Brain pericyte (primary cell): ENCODE data around the gene LEMD2.

Source experiments
- DNase-seq: peaks from one replicate; pipeline ENCODE4 v3.0.0-alpha.2; 2012; ENCODE audit warnings: low read depth, low spot score

Gene LEMD2

DNA sequence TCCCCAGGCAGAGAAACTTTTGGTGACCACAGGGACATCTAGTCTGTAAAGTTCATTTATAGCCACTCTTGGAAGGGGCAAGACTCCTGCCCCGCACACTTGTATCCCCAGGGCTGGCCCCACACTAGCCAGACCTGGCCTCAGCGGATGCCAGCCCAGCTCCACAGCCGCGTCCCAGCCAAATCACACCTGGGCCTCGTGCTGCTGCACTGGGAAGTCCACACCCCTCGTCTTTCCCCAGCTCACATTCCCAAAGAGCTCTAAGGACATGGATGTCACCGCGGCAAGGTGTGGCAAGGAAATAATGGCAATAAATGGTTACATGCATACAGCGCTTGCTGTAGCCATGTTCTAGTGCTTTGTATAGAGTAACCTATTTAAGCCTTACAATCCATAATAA is 50.8 kb downstream of the LEMD2 start:
- DNase-seq: no peak

DNA sequence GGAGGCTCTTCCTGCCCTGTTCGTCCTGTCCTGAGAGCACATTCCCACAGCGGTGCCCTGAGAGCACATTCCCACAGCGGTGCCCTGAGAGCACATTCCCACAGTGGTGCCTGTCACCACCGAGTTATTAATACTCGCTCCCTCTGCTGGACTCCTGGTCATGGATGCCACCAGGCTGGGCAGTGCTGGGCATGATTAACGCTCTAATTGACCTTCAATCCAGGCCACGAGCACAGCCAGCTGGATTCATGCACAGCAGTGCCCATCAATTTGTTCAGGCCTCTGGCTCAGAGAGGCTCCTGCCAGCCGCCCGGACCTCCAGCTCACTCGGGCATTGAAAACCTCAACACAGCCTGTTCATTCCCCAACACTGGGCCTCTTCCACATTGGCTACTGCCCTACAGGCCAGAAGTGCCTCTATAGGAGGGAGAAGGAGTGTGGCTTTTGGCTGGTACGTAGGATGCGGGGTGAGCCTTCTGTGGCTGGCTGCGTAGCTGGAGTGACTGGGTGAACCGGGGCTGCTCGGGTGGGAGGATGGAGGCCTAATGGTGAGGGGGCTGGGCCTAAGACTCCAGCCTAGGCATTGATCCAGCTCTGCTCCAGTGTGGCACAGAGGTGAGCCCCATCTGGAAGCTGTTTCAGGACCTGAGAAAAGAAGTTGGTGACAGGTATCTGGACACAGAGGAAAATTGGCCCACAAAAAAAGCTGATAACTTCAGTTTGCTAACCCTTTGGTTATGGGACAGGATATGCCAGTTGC is 51.5 kb downstream of the LEMD2 start:
- DNase-seq: no peak

DNA sequence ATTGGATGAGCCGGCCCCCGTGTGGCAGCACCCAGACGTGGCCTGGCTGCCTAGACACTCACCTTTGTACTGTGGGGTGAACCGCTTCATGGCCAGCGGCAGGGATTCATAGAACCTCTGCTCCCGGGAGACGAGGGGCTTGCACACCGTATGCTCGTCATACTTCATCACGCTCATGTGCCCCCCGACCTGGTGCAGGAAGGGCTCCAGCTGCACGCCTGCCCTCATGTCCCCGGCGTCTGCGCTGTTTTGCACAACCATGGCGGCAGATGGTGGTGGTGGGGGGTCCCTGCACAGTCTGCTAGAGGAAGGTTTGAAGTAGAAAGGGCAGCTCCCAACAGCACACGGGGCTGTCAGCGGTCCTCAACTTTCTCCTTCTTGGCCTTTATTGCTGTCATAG is 53.7 kb downstream of the LEMD2 start:
- no peak for DNase-seq

DNA sequence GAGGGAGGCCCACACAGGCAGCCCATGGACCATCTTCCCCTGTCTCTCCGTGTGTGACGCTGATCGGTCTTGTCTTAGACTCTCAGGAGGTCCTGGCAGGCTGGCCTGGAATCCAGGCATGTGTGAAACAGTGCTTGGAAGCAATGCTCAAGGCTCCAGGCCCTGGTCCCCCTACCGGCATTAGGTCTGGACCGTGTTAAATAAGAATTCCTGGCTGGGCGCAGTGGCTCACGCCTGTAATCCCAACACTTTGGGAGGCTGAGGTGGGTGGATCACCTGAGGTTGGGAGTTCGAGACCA is 55.3 kb downstream of the LEMD2 start:
- no peak for DNase-seq

DNA sequence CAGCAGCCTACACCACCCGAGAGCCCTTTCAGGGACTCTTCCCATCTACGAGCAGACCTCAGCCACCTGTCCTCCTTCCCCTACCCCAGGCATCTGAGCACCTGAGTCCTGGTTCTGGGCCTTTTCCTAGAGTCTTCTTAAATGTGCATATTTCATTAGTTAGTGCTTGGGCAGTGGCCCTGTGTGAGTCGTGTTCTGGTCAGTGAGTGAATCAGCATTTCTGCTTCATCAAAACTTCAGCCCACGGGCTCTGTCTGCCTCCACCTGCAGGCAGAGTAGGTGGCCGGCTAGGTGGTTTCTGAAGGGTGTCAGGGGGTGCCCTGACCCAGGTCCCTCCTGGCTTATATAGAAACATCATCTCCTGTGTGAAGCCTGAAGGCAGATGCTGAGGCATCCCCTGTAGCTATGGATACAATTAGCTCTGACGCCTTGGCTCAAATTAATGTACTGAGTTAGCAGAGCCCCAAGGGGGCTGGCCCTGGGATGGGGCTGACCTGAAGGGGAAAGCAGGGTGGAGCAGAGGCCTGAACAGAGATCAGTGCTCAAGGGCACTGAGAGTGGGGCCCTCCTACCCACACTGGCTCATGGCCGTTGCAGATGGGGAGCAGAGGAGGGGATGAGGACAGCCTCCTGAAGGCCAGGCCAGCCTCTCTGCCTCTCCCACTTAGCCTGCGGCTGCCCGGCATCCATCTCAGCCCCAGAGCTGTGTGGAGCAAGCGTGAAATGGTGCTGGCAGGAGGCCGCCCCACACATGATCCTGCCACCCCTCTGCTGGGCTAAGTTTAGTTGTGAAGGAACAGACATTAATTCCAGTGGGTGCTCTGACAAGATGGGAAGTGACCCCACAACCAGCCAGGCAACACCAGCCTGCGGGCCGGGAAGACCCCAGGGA is 55.9 kb downstream of the LEMD2 start:
- DNase-seq: no peak

DNA sequence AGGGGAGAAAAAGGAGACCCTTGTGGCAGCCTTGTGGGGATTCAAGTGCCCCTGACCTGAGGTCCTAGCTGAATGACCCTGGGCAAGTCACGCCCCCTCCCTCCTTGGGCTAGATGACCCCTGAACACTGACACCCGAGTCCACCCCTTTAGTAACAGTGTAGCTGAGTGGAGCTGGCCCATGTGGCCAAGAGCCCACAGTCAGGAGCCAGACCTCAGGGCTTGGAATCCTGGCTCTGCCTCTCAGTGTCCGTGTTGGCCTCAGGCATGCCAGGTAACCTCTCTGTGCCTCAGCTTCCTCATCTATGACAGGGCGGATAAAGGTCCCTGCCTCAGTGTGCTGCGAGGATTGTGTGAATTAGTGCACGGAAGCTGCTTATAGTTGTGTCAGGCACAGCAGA is 56.5 kb downstream of the LEMD2 start:
- no peak for DNase-seq

DNA sequence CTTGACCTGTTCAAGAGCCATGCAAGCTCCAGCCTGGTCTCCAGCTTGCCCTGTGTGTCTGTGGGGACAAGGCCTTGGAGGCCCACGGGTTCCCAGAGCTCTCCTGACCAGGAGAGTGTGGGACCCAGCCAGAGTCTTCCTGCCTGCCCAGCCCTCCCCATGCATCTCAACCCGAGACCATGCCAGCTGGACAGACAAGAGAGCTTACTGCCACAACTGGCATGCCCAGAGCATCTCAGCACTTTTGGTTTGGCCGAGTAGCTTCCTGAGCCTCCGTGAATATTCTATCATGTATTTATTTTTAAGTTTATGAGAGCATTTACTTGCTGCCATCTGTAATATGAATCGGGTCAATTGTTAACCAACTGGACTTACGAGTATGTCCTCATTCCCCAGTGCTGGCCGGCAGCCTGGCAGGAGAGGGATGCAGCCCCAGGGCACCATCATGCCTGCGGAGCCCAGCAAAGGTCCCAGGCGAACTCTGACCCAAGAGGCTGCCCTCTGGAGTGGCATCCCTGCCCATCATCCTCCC is 57.1 kb downstream of the LEMD2 start:
- DNase-seq: no peak

DNA sequence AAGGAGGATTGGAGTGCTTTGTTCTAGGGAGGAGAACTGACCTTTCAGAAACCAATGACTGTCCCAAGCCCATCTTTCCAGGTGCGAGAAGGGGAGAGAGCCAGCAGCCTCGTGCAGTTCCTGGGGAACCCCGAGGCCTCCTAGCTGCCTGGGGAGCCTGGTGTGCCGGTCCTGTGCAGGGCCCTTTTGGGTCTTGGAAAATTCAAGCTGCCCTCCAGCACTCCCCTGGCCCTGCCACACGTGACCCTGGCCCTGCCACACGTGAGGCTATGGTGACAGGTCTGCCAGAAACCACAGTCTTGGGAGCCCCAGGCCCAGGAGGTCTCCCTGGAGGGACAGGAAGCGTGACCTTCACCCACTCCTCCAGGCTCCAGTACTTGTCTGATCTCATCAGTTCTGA is 57.9 kb downstream of the LEMD2 start:
- no peak for DNase-seq

DNA sequence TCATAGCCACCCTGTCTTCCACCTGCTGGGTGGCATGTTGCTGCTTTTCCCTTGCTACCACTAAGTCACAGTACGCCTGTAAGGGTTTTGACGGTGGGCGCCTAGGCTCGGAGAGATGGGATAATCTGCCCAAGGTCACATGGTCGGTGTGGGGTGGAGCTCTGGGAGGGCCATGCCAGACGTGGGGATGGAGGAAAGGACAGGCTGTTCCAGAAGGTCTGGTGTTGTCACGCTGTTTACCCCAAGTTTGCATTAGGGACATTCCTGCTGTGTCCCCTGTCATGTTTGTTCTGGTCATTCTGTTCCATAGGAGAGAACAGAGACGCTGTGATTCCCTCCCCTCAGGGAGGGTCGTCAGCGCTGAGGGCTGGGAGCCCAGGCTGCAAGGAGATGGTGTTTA is 58.3 kb downstream of the LEMD2 start:
- no peak for DNase-seq

DNA sequence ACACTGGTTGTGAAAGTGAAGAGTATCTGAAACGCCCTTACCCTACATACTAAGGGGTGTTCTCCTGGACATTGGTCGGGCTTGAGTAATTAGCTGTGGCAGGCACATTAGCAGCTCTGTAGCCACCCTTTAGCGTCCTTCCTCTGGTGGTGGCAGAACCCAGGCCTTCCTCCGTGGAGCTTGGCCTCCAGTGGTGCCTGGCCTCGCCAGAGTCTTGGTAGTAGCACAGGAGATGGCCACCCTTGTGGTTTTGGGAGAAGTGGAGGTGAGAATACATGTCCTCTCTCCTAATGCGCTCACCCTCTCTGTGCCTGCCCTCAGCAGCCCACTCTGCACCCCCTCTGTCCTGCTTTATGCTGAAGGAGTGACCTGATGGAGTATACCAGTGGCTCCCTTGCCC is 59.9 kb downstream of the LEMD2 start:
- DNase-seq: no peak

DNA sequence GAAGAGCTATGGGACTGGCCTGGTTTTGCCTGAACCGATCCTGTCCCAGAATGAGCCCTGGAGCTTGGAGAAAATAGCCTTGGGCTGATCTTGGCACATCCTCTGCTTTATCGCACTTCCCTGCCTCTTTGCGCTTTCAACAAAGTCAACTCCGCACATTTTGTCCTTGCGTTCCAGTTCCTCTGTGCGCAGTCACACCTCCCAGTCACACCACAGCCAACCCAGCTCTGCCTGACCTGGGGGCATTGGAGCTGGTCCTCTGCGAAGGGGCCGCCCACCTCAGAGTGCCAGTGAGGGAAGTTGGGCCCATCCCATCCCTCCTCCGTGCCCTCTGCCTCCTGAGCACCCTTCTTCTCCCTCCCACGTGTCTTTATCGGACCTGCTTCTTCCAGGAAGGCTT is 60.5 kb downstream of the LEMD2 start:
- DNase-seq: no peak

DNA sequence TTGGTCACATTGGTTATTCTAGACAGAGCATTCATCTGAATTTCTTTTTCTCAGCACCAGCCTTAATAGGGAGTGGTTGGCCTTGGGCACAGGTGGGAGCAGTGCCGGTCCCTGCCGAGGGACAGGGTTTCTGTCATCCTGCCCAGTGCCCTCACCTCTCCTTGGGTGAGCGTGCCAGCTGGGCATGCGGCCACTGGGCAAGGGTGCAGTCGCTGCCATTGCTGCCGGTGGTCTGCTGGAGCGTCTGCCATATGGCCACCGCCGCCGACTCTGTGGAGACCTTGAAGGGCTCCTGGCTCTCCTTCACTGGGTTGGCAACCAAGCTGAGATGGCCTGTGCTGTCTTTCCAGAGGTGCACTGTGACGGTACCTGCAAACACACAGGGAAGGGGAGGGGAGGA is 61.0 kb downstream of the LEMD2 start:
- no peak for DNase-seq

DNA sequence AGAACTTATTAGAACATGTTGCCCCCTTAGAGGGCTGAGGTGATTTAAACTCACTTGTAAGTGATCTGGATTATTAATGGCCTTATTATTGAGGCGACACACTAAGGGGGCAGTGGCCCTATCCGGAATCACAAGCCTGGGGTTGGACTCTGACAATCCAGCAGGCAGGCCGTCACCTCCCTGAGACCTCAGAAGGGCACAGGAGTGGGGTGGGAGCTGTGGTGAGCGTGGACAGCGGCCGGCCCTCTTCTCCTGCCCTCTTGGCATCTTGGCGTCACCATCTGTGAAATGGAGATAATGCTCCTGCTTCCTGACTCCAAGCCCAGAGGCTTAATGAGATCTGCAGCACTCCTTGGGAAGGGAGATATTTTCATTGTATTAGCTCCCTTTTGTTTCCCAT is 61.8 kb downstream of the LEMD2 start:
- no peak for DNase-seq

DNA sequence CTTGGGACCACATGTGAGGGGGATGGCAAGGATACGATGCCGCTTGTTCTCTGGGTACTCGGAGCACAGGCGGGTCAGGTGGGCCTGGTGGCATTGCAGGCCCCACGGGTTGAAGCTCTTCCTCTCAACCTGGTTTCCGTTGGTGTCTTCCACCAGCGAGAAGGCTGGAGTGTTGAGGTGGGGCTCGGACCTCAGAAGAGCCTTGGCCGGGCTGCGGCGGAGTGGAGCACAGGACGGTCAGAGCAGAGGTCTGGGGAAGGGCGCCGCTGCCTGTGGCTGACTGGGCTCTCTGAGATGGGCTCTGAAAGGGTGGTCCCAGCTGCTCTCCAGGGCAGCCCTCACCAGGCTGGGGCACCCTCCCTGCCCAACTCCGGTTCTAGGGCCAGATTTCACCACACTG is 62.2 kb downstream of the LEMD2 start:
- no peak for DNase-seq

DNA sequence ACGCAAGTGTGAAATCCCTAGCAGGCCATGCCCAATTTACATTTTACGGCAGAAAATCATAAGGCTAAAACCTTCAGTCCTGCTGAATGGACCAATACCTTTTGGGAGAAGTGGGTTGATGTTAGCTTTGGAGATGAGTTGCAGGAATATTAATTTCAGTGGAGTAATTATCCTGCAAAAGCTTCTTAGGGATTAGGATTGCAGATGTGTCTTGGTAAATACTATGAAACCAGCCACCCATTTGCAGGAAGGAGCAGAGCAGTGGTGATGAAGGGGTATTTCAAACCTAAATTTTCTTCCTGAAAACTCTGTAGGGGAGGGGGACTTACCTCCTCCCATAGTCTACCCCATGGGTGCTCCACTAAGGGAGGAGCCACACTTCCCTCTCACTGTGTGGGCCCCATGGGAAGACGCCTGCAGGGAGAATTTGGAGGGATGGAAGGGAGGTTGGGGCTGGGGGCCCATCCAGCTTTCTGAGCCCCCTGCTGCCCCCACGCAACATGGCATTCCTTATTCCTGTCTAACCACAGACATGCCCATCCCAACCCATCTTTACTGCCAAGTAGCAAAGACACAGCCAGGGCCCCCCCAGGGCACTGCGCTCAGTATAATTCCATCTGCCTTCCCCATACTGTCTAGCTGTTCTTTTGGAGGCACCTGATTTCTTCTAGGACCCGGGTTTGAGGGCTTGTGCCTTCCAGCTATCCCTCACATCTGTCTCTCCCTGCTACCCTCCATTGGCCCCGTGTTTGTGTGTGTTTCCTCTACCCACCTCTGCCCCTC is 62.8 kb downstream of the LEMD2 start:
- no peak for DNase-seq

DNA sequence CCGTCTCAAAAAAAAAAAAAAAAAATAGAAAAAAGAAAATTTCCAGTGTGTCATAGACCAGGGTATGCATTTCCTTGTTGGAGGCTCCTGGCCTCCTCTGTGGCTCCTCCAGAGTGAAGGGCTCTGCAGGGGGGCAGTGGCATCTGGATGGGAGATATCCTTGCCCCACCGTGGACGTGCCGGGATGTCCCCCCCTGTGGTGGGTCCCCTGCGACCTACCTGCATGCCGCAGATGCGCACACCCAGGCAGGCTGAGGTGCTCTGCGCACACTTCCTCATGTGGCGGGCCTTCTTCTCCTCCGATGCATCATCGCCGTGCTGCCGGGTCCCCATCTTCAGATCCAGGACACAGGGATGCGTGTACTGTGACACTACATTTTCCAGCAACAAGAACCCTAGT is 63.7 kb downstream of the LEMD2 start:
- DNase-seq: no peak

DNA sequence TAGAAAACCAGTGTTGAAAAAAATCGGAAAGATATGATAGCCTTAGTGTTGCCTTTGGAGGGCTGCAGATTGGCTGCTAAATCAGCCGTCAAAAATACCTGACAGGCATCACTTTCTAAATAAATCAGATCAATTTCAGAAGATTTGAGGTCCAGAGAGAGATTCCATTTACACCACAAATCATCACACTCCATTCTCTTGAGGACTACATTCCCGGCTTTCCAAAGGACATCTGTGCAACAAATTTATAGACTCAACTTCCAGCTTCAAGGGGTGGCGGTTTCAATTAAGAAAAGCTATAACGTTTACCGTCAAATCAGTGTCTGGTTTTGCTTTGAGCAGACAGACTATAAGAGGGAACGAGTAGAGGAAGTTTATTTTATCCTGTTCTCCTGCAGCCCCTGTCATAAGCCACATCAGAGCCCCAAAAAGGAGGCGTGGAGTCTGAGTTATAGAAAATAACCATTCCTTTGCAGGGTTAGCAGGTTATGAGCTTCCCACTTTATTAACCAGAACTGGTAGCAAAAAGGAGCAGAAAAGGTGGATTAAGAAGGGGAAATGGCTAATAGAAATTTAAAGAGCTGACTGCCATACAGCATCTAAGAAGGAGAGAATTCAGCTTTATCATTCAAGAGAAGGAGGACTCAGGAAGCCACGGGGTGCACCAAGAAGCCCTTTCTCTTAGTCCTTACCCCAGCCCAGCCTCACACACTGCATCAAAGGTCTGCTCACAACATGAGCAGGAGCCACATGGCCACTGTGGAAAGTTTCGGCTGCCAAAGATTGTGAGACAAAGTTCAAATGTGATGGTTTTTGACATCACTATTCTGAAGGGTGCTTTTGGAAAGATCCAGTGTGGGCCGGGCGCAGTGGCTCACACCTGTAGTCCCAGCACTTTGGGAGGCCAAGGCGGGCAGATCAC is 64.6 kb downstream of the LEMD2 start:
- DNase-seq: no peak

DNA sequence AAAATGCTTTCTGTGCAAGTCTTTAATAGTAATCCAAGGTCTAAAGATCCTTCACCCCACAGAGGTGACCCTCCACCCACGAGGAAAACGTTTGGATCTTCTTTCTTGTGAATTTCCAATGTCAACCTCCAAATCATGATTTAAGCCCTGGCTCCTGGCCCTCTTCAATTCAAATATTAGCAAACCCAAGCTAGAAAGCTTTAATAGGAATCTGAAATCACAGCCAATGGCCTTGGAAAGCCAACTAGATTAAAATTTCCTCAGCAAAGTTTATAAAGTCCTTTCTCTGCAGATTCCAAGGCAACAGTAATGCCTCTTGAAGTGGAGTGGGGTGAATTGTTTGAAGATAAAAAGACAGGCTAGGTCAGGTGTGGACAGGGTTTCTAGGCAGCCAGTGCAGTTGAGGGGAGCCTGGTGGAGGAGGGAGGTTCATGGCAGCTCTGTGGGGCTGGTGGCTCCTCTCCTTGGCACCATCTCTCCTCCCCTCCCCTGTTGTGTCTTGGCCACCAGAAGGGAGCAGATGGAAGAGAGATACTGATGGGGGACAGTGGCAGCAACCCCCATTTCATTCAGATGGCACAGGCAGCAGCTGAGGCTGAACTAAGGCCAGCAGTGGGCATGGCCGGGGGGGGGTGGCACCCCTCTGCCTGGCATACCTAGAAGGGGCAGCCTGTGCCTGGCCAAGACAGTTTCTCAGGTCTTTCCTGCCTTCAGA is 65.4 kb downstream of the LEMD2 start:
- DNase-seq: no peak

DNA sequence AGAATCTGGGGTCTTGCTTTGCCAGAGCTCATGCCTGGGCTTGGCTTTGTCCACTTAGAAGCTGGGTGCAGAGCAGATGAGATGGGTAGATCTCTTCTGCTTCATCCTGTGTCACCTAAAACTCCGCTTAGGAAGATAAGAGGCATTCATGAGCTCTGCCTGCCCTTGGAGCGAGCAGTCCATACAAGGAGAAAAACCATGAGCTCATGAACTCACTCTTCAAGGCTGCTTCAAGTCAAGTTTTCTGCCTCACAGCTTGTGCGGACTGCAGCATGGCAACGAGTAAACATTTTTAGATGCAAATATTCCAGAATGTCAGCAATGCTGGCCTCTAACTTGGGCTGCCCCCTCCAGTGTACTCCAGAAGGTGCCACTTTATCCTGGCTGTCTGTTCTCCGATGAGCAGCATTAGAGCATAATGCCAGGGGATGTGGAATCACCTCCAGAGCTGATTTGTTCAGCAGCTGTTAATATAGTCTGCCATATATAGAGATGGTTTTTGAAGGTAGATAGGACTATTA is 66.8 kb downstream of the LEMD2 start:
- DNase-seq: no peak

DNA sequence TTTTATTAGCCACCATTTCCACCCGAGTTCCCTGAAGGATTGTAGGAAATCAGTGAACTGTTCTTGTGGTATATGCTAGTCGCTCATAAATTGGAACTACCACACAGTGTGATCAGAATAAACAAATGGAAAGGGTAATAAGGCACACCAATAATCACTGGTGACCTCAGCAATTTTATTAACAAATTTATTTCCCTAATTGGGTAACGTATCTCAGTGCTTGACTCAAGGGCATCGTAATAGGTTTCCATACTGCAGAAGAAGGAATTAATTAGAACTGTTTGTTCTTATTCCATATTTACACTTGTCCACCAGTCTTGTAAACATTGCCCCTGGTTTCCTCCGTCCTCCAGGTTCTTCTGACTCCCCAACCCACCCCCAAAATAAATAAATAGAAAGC is 67.4 kb downstream of the LEMD2 start:
- no peak for DNase-seq
